Erythroblast (primary cell): ENCODE data around the gene RRP8.

ENCODE experiments used
- DNase-seq, 2 experiments: peaks; one replicate each; lab custom pipeline; 2025; lab: John Stamatoyannopoulos, UW
- GATA1 ChIP-seq: IDR thresholded peaks from 2 replicates; pipeline ENCODE4 v1.6.1; 2011; ENCODE audit warnings: low read depth, mild to moderate bottlenecking, control low read depth, low read length, moderate library complexity
- POLR2A ChIP-seq: IDR thresholded peaks from 2 replicates; pipeline ENCODE4 v1.6.1; 2011; ENCODE audit warnings: mild to moderate bottlenecking, low read length

RRP8 gene

GRCh38 chr11:6603287-6604080, at the start of gene RRP8, which contains the start of gene ILK:
TSS of gene RRP8 (minus strand) at chr11:6603616. CDS start at chr11:6603502, 114 bp downstream.
TSS of gene ILK (plus strand) at chr11:6603774. CDS start at chr11:6604272, 498 bp downstream.
- DNase-seq: peak; percentile 91 to 95
- peak; percentile 79 for TF ChIP-seq POLR2A
- TF ChIP-seq GATA1: no peak

- no peak for TF ChIP-seq POLR2A
- TF ChIP-seq GATA1: no peak
- DNase-seq: no peak
These were observed 49.7 kb upstream of the RRP8 start for GRCh38 chr11:6653097-6653496.

GRCh38 chr11:6652182-6652581, 48.8 kb upstream of the RRP8 start:
- TF ChIP-seq POLR2A (no peak), GATA1 (no peak)
- no peak for DNase-seq

GRCh38 chr11:6650980-6651379, 47.6 kb upstream of the RRP8 start:
- peak in 1 of 2 experiments; percentile 24 for DNase-seq
- no peak for TF ChIP-seq POLR2A

- TF ChIP-seq POLR2A: no peak
- no peak for TF ChIP-seq GATA1
- no peak for DNase-seq
These were observed 46.7 kb upstream of the RRP8 start for GRCh38 chr11:6650104-6650503.

- no peak for DNase-seq
- no peak for TF ChIP-seq POLR2A
- TF ChIP-seq GATA1: no peak
These were observed 45.1 kb upstream of the RRP8 start for GRCh38 chr11:6648501-6648900.

GRCh38 chr11:6647836-6648235, 44.4 kb upstream of the RRP8 start:
- DNase-seq: no peak
- TF ChIP-seq POLR2A: no peak
- TF ChIP-seq GATA1: no peak

- TF ChIP-seq POLR2A: no peak
- no peak for TF ChIP-seq GATA1
- DNase-seq: no peak
These were observed 43.7 kb upstream of the RRP8 start for GRCh38 chr11:6646918-6647679.

- no peak for TF ChIP-seq POLR2A
- no peak for DNase-seq
These were observed 43.1 kb upstream of the RRP8 start for GRCh38 chr11:6646576-6646917.

GRCh38 chr11:6646071-6646470, 42.7 kb upstream of the RRP8 start:
- TF ChIP-seq GATA1 (no peak), POLR2A (no peak)
- DNase-seq: no peak

GRCh38 chr11:6642957-6643356, 39.5 kb upstream of the RRP8 start:
- DNase-seq: no peak
- no peak for TF ChIP-seq POLR2A
- TF ChIP-seq GATA1: no peak

GRCh38 chr11:6640985-6641701, 37.7 kb upstream of the RRP8 start:
- no peak for TF ChIP-seq POLR2A
- TF ChIP-seq GATA1: no peak
- DNase-seq: no peak

GRCh38 chr11:6640036-6640984, 36.9 kb upstream of the RRP8 start:
- no peak for DNase-seq
- no peak for TF ChIP-seq POLR2A
- TF ChIP-seq GATA1: no peak
